Subcutaneous adipose tissue (tissue), 4 donors: Measurements from ENCODE around the gene UBAC2. TPM values are rescaled to one million over a fixed set of nuclear protein-coding genes. Genes with fewer than 3 reads are reported as not detected.

Experiments used
- total RNA-seq, 4 donors: library from RNA; depleted of rRNA; stranded (reverse); fragments of >200 nt; gene quantifications; one replicate each; pipeline ENCODE4 v1.1.0, GENCODE V29; 2016
- TF ChIP-seq, protein P1 (sequence below): fragments of 450-650 bp; IDR thresholded peaks from one replicate; pipeline ENCODE4 v1.5.1; 2016; ENCODE audit warnings: low read depth, mild to moderate bottlenecking, control low read depth, antibody characterized with exemption, moderate library complexity

The UBAC2 gene
- total RNA-seq, 4 donors from 2014 or later = 47.4 to 73.3 (median 65.8) TPM

DNA sequence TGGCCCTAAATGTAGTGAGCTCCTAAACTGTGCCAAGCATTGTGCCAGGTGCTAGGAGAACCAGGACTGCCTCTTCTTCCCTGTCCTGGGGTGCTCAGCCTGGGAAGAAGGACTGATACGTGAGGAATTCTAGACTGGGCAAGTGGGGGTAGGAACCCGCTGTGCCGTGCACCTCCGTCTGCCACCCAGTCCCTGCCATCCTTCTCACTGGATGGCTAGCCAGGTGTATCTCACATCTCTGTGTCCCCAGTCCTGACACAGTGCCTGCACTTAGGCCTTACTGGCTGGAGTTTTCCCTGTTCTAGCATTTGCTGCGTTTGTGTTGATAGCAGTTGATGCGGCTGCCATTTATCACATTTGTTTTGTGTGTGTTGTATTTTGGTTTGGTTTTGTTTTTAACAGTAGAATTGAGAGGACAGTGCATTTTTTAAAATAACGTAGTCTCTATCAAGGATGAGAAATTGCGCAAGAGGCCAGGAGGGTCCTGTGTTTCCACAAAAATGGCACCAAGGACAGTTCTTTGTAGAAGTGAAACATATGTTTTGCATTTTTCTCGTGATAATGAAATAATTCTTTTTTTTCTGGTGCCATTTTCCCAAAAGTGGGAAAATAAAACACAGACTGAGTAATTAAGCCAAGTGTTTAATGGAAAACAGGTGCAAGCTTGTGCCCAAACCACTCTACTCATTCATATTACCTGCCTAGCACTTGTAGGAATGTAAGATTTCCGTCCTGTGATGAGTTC, 111.3 kb downstream of the UBAC2 start:
- TF ChIP-seq, protein P1, sequence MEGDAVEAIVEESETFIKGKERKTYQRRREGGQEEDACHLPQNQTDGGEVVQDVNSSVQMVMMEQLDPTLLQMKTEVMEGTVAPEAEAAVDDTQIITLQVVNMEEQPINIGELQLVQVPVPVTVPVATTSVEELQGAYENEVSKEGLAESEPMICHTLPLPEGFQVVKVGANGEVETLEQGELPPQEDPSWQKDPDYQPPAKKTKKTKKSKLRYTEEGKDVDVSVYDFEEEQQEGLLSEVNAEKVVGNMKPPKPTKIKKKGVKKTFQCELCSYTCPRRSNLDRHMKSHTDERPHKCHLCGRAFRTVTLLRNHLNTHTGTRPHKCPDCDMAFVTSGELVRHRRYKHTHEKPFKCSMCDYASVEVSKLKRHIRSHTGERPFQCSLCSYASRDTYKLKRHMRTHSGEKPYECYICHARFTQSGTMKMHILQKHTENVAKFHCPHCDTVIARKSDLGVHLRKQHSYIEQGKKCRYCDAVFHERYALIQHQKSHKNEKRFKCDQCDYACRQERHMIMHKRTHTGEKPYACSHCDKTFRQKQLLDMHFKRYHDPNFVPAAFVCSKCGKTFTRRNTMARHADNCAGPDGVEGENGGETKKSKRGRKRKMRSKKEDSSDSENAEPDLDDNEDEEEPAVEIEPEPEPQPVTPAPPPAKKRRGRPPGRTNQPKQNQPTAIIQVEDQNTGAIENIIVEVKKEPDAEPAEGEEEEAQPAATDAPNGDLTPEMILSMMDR = no peak

DNA sequence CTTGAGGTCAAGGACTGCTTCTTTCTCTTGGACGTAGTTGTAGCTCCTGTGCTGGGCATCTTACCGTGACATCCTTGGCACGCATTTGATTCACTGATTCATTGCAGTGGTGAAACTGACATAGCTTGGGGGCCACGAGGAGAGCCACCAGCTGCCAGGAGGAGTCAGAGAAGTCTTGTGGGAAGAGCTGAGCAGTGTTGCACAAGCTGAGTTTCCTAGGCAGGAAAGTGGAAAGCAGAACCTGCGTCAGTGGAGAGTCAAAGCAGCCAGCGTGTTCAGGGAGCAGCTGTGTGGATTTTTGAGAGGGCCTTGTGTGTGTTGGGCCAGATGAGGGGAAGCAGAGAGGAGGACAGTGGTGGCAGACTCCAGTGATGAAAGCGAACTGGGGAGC, 111.8 kb downstream of the UBAC2 start:
- TF ChIP-seq, protein P1 = no peak

DNA sequence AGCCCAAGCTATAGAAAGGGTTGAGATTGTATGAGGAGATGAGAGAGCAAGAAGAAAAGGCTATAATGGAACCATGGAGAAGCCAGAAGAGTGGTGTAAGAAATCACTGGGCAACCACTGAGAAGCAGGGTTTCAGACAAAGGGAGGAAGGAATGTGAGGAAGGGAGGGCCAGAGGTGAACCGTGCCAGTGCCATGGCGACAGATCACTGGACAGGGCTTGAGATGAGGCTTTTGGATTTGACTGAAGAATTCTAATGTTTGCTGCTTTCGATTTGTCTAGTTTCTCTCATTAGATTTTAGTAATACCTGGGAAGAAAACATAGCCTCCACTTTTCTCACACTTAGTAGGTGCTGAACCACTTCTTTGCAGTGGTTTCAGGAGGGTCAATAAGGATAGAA, 112.8 kb downstream of the UBAC2 start:
- TF ChIP-seq, protein P1 = no peak

DNA sequence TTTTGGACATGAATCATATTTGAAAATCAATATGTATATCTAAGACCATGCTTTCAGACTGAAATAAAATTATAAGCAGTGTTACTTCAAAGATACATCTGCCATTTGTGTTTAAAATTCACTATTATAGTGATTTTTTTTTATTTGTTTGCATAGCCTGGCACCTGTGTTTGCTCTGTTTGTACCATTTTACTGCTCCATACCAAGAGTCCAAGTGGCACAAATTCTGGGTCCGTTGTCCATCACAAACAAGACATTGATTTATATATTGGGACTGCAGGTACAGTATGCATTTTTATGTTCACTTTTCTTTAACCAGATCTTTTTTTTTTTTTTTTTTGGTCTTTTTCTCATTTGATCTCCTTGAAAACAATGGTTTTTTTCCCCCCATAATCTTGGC, 113.3 kb downstream of the UBAC2 start:
- TF ChIP-seq, protein P1 = no peak

DNA sequence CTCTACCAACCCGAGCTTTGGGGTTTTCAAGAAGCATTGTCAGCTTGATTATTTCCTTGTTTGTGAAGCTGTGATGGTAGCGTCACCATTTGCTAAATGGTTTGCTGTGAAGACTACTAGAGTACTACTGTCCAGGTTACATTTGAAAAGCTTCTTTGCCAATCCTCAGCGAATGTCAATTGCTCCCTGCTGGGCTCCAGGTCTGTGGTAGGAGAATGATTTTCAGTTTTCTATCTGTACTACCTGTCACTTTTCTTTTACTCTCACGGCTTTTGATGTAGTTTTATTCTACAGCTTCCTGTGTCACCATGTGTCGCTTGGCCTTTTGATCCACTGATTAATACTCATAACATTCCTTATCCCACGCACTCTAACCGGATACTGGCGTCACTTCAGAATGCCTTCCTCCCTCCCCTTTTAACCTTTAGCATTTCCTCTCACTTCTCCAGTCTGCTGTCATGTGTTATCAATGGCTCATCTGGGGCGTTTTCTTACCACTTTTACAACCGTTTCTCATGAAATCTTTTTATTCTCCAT, 114.1 kb downstream of the UBAC2 start:
- TF ChIP-seq, protein P1 = no peak

DNA sequence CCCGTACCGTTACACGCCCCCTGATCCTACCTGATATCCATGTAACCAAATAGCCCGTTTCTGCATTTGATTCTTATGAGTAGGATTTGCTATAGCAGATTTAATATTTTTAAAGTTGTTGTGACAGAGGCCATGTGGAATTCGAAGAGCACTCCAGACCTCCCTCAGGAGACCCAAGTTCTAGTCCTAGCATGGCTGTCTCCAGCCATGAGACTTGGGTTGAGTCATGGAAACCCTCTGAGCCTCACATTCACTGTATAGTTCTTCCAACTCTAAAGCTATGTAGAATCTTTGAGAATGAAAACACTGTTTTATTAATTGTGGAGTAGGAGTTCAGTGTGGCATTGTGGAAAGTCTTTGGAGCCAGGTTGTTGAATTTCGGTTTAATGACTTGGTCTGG, 114.5 kb downstream of the UBAC2 start:
- TF ChIP-seq, protein P1 = no peak

DNA sequence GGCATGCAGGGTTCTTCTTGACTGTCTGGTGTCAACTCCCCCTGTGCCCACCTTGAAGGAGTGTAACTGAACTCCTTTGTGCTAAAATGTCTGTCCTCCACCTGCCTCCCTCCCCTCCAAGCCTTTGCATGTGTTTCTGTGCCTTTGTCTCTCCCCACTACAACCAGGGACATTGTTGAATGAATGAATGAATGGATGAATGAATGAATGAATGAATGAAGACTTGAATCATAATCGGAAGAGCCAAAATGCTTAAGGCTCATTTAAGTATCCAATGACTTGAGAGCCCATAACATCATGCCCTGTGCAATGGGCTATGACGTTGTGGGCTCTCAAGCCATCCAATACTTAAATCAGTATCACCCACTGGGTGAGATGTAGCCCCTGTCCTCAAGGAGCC, 115.6 kb downstream of the UBAC2 start:
- TF ChIP-seq, protein P1 = no peak
